ENCODE results near the gene TOM1.
A peak's percentile ranks its signal among the peaks of the same experiment; 100 is the strongest.

TOM1 gene

DNA sequence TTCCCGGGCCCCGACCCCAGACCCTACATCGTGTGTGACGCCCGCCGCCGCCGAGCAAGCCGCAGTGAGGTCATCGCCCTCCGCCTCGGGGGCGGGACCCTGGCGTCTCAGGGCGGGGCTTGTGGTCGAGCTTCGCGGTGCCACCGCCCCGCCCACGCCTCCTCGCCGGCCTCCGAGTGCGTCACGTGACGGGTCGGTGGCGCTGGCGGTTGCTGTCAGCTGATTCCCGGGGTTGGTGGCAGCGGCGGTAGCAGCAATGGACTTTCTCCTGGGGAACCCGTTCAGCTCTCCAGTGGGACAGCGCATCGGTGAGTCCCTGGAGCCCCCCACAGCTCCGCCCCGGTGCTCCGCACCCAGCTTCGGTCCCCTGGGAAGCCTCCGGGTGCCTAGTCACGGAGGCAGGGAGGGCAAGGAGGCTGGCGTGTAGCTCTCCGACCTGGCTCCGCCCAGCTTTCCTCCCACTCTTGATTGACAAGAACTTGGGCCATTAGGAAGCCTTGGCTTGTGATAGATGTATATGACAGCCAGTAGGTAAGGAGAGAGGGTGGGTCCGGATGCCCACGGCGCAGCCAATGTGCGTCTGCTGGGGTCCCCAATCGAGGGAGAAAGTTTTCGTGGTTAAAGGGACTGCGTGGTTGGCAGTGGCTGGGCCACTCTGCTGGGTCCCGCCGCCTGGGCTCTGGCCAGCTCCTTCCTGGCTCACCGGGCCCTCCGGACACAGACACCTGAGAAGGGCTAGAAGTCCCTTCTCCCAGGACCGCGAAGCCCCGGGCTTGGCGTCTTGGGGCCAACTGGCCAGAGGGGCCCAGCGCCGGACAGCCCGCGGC lies at the start of gene TOM1:
Gene TOM1, plus strand, starts transcription at position 222 of the 827 bp plus-strand sequence. Its CDS starts 35 bp downstream, at position 257.
- H3K9me3 ChIP-seq (ENCODE audit: control insufficient read depth, insufficient read depth, low read length) = no peaks in the 10 kb centered on the region
- H3K4me1 ChIP-seq (ENCODE audit: control insufficient read depth, insufficient read depth, low read length) = no peaks in the 10 kb centered on the region
- H3K9ac ChIP-seq (ENCODE audit: low read depth, low read length) = peak within 1 kb of the TSS; percentile 87
- H3K27me3 ChIP-seq (ENCODE audit: control insufficient read depth, insufficient read depth, low read length) = no peaks in the 10 kb centered on the region
- peaks cover 2% of the 10 kb centered on the region for H3K36me3 ChIP-seq (ENCODE audit: control insufficient read depth, insufficient read depth, low read length)
- peak within 1 kb of the TSS; percentile 78 for H3K4me3 ChIP-seq (ENCODE audit: low read depth, low read length)

DNA sequence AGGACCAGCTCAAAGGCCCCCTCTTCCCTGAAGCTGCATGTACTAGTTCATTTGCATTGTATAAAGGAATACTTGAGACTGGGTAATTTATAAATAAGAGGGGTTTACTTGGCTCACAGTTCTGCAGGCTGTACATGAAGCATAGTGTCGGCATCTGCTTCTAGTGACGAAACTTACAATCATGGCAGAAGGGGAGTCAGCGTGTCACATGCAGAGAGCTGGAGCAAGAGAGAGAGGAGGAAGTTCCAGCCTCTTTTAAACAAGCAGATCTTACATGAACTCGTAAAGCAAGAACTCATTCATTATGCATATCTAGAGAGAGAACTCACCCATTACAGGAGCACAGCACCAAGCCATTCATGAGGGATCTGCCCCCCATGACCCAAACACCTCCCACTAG lies 49.5 kb upstream of the TOM1 start:
- Histone ChIP-seq H3K4me3 (ENCODE audit: low read depth, low read length) (no peak overlapping the region), H3K9me3 (ENCODE audit: control insufficient read depth, insufficient read depth, low read length) (no peaks in the 10 kb centered on the region), H3K4me1 (ENCODE audit: control insufficient read depth, insufficient read depth, low read length) (no peaks in the 10 kb centered on the region), H3K27me3 (ENCODE audit: control insufficient read depth, insufficient read depth, low read length) (no peaks in the 10 kb centered on the region), H3K9ac (ENCODE audit: low read depth, low read length) (no peak overlapping the region), H3K36me3 (ENCODE audit: control insufficient read depth, insufficient read depth, low read length) (no peaks in the 10 kb centered on the region)

DNA sequence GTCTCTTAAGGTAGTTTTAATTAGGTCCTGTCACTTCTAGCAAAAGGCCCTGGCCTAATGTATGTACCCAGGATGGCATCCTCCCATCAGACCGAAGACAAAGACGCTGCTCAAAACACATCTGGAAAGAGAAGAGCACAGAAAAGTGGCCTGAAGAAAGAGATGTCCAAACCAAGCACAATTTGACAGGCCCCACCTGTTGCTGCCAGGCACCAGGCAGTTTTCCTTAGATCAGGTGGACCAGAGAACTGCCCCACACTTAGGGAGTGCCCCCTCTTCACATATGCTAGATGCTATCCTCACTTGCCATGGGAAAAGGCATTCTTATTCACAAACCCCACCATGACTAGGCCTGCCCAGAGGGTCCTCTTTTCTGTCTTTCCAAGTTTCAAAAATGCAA lies 45.7 kb upstream of the TOM1 start:
- no peak overlapping the region for H3K4me3 ChIP-seq (ENCODE audit: low read depth, low read length)
- H3K27me3 ChIP-seq (ENCODE audit: control insufficient read depth, insufficient read depth, low read length) = no peaks in the 10 kb centered on the region
- H3K36me3 ChIP-seq (ENCODE audit: control insufficient read depth, insufficient read depth, low read length) = no peaks in the 10 kb centered on the region
- no peak overlapping the region for H3K9ac ChIP-seq (ENCODE audit: low read depth, low read length)
- no peaks in the 10 kb centered on the region for H3K9me3 ChIP-seq (ENCODE audit: control insufficient read depth, insufficient read depth, low read length)
- no peaks in the 10 kb centered on the region for H3K4me1 ChIP-seq (ENCODE audit: control insufficient read depth, insufficient read depth, low read length)

DNA sequence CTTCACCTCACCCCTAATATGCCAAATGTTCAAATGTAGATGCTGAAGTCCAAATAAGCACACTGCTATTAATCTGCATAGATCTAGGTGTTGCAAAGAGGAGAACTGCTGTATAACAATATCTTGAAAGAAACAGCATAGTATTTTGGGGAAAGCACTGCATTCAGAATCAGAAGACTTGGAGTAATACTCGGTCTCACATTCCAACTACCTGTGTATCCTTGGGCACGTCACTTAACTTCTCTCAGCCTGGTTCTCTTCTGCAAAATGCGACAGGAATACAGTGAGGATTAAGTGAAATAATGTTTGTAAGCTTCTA lies 42.7 kb upstream of the TOM1 start:
- Histone ChIP-seq H3K27me3 (ENCODE audit: control insufficient read depth, insufficient read depth, low read length) (no peaks in the 10 kb centered on the region), H3K4me3 (ENCODE audit: low read depth, low read length) (peak overlapping the region; percentile 90), H3K4me1 (ENCODE audit: control insufficient read depth, insufficient read depth, low read length) (no peaks in the 10 kb centered on the region), H3K36me3 (ENCODE audit: control insufficient read depth, insufficient read depth, low read length) (no peaks in the 10 kb centered on the region), H3K9ac (ENCODE audit: low read depth, low read length) (peak overlapping the region; percentile 94), H3K9me3 (ENCODE audit: control insufficient read depth, insufficient read depth, low read length) (no peaks in the 10 kb centered on the region)

DNA sequence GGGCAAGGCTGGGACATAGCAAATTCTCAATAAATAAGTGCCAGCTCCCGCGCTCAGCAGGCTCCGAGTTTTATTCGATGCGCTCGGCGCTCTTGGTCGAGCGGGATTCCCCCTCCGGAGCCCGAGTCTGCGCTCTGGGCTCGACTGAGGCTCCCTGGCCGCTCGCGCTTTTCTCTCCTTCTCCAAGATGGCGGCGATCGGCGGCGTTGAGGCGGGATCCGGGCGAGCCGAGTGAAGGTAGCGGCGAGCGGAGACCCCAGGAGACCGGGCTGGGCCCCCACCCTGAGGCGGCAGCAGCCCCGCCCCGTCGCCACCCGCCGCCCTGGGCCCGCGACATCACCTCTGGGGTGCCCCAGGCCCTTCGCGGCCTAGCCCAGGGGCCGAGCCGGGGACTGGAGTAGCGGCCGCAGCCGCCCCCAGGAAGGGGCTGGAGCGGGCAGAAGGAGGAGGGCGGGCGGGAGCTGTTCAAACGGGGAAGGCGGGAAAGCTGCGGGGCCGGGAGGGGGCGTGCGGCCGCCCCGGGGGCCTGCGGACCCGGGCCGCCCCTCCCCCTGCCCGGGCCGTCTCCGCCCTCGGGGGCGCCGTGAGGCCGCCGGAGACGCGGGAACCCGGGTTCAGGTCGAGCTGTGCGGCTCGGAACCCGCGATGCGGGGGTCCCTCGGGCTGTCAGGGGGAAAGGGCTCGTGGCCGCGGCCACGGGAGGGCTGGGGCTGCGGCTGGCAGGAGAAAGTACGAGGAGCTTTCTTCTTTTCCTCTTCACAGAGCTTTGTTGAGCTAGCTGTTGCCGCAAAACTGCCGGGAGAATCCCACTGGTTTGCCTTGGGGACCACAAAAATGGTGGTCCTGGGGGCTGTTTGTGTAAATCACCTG lies 42.1 kb upstream of the TOM1 start, which contains the start of gene HMGXB4:
Gene HMGXB4, plus strand, starts transcription at position 173 of the 870 bp plus-strand sequence. CDS start 4,898 bp downstream, outside the sequence.
- Histone ChIP-seq H3K9me3 (ENCODE audit: control insufficient read depth, insufficient read depth, low read length) (no peaks in the 10 kb centered on the region), H3K36me3 (ENCODE audit: control insufficient read depth, insufficient read depth, low read length) (peaks cover 6% of the 10 kb centered on the region), H3K4me1 (ENCODE audit: control insufficient read depth, insufficient read depth, low read length) (no peaks in the 10 kb centered on the region), H3K9ac (ENCODE audit: low read depth, low read length) (peak within 1 kb of the TSS; percentile 94), H3K4me3 (ENCODE audit: low read depth, low read length) (peak within 1 kb of the TSS; percentile 90), H3K27me3 (ENCODE audit: control insufficient read depth, insufficient read depth, low read length) (no peaks in the 10 kb centered on the region)

DNA sequence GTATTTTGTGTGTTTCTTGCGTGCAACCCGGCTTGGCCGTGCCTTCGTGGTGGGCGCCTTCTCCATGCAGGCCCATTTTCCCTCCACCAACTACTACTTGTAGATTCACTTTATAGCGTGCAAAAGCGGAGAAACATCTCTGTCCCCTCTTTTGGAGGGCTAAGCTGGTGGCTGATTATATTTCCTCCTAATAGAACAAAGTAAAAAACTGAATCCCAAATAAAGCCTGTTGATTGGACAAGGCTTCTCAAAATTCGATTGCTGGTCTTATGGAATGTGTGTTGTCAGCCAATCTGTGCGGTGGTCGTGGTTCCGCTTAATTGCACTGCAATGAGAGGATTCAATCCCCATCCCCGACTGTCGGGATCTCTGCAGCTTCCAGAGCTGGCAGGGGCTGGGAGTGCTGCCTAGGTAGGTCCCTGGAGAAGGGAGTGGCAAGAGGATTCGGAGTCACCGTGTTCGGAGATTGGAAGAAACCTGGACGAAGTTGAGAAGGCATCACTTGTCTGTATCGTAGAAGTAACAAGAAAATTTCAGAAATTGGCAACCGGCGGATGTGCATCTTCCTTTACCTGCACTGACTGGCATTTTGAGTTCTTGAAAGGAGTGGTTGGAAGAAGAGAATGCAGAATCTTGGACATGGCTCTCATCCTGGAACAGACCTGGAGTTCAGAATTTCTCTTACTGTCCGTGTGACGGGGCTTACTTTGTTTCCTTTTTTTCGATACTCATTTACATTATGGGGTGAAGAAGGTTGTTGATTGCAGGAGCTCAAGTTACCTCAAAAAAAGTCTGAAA lies 41.3 kb upstream of the TOM1 start:
- no peaks in the 10 kb centered on the region for H3K9me3 ChIP-seq (ENCODE audit: control insufficient read depth, insufficient read depth, low read length)
- peak overlapping the region; percentile 94 for H3K9ac ChIP-seq (ENCODE audit: low read depth, low read length)

DNA sequence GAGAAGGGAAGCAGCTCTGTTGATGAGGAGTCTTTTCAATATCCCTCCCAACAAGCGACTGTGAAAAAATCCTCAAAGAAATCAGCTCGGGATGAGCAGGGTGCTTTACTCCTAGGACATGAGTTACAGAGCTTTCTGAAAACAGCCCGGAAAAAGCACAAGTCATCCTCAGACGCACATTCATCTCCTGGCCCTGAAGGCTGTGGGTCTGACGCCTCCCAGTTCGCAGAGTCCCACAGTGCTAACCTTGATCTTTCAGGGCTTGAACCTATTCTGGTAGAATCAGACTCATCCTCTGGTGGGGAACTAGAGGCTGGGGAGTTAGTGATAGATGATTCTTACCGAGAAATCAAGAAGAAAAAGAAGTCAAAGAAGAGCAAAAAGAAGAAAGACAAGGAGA lies 34.7 kb upstream of the TOM1 start:
- Histone ChIP-seq H3K36me3 (ENCODE audit: control insufficient read depth, insufficient read depth, low read length) (peaks cover 53% of the 10 kb centered on the region), H3K4me1 (ENCODE audit: control insufficient read depth, insufficient read depth, low read length) (no peaks in the 10 kb centered on the region), H3K4me3 (ENCODE audit: low read depth, low read length) (no peak overlapping the region), H3K27me3 (ENCODE audit: control insufficient read depth, insufficient read depth, low read length) (no peaks in the 10 kb centered on the region), H3K9ac (ENCODE audit: low read depth, low read length) (no peak overlapping the region), H3K9me3 (ENCODE audit: control insufficient read depth, insufficient read depth, low read length) (no peaks in the 10 kb centered on the region)

More for the DNA sequence above, 41.3 kb upstream of the TOM1 start:
- Histone ChIP-seq H3K27me3 (ENCODE audit: control insufficient read depth, insufficient read depth, low read length) (no peaks in the 10 kb centered on the region), H3K4me1 (ENCODE audit: control insufficient read depth, insufficient read depth, low read length) (no peaks in the 10 kb centered on the region), H3K36me3 (ENCODE audit: control insufficient read depth, insufficient read depth, low read length) (peaks cover 8% of the 10 kb centered on the region), H3K4me3 (ENCODE audit: low read depth, low read length) (peak overlapping the region; percentile 90)

DNA sequence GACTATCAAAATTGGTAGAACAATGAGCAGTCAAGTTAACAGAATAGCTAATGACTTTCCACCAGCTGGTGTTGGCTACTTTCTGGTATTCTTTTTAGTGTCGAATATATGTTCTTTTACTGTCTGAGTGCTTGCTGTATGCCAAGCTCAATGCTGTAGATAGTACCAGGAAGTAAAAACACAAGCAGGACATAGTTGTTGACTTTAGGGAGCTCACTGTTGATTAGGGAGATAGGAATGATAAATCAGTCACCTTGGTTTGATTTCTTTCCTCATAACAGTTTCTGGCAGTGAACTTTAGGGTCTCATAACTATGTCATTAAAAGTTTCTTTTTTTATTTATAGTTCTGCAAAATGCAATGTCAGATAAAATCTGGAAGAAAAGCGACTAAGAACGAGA lies 33.4 kb upstream of the TOM1 start:
- H3K4me3 ChIP-seq (ENCODE audit: low read depth, low read length) = no peak overlapping the region
- H3K4me1 ChIP-seq (ENCODE audit: control insufficient read depth, insufficient read depth, low read length) = no peaks in the 10 kb centered on the region
- H3K27me3 ChIP-seq (ENCODE audit: control insufficient read depth, insufficient read depth, low read length) = no peaks in the 10 kb centered on the region
- no peaks in the 10 kb centered on the region for H3K9me3 ChIP-seq (ENCODE audit: control insufficient read depth, insufficient read depth, low read length)
- peaks cover 55% of the 10 kb centered on the region for H3K36me3 ChIP-seq (ENCODE audit: control insufficient read depth, insufficient read depth, low read length)
- H3K9ac ChIP-seq (ENCODE audit: low read depth, low read length) = no peak overlapping the region

DNA sequence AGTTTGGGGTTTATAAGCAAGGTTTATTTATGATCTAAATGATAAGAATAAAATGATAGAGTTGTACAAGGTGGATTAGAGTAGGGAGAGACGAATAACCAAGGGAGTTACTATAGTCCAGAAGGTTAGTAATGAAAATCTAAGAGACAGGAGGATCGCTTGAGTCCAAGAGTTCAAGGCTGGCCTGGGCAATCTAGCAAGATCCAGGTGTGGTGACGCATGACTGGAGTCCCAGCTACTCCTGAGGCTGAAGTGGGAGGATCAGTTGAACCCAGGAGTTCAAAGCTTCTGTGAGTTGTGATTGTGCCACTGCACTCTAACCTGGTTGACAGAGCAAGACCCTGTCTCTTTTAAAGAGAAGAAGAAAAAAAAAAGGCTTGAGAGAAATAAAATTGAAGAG lies 30.1 kb upstream of the TOM1 start:
- Histone ChIP-seq H3K36me3 (ENCODE audit: control insufficient read depth, insufficient read depth, low read length) (peaks cover 36% of the 10 kb centered on the region), H3K4me1 (ENCODE audit: control insufficient read depth, insufficient read depth, low read length) (no peaks in the 10 kb centered on the region), H3K9me3 (ENCODE audit: control insufficient read depth, insufficient read depth, low read length) (no peaks in the 10 kb centered on the region), H3K4me3 (ENCODE audit: low read depth, low read length) (no peak overlapping the region), H3K9ac (ENCODE audit: low read depth, low read length) (no peak overlapping the region), H3K27me3 (ENCODE audit: control insufficient read depth, insufficient read depth, low read length) (no peaks in the 10 kb centered on the region)

DNA sequence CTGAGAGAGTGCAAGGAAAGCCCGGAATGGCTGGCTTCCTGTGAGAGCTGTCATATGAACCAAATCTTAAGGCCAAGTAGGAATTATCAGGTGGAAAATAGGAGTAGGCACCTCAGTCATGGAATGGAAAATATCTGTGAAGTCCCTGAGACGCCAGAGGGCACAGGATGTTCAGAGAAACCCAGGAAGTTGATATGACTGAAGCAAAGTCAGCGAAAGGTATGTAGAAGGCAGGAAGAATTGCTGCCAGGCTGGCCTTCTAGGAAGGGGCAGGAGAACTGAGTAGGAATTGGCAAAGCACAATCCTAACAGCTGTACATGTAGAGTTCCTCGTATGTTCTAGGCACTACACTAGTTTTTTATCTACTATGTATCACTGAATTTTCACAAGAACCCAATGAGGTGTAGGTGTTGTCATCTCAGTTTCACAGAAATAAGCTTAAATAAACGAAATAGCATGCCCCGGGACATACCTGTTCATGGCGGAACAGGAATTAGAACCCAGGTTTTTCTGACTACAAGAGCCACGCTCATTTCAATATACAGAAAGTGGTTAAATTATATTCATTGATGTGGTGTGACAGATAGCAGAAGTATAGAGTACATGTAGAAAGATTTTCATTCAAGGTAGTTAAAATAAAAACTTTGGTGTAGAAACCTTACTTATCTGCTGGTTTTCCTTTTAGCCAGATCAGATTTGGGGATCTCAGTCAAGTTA lies 25.4 kb upstream of the TOM1 start:
- Histone ChIP-seq H3K36me3 (ENCODE audit: control insufficient read depth, insufficient read depth, low read length) (peaks cover 12% of the 10 kb centered on the region), H3K9me3 (ENCODE audit: control insufficient read depth, insufficient read depth, low read length) (no peaks in the 10 kb centered on the region), H3K4me1 (ENCODE audit: control insufficient read depth, insufficient read depth, low read length) (no peaks in the 10 kb centered on the region), H3K9ac (ENCODE audit: low read depth, low read length) (no peak overlapping the region), H3K4me3 (ENCODE audit: low read depth, low read length) (no peak overlapping the region), H3K27me3 (ENCODE audit: control insufficient read depth, insufficient read depth, low read length) (no peaks in the 10 kb centered on the region)

DNA sequence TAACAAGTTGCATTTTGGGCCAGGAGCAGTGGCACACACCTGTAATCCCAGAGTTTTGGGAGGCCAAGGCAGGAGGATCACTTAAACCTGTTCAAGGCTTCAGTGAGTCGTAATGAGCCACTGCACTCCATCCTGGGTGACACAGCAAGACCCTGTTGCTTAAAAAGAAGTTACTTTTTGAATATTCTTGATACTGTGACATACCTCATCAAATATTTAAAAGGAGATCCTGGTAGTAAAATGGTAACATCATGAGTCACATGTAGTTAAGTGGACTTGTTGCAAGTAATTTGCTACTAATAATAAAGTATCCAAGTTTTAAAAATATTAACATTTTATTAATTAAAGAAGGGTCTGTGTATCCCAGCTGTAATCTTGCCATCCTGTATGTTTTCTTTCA lies 24.1 kb upstream of the TOM1 start:
- no peaks in the 10 kb centered on the region for H3K9me3 ChIP-seq (ENCODE audit: control insufficient read depth, insufficient read depth, low read length)
- H3K4me3 ChIP-seq (ENCODE audit: low read depth, low read length) = no peak overlapping the region
- H3K36me3 ChIP-seq (ENCODE audit: control insufficient read depth, insufficient read depth, low read length) = peaks cover 10% of the 10 kb centered on the region
- H3K9ac ChIP-seq (ENCODE audit: low read depth, low read length) = no peak overlapping the region
- no peaks in the 10 kb centered on the region for H3K27me3 ChIP-seq (ENCODE audit: control insufficient read depth, insufficient read depth, low read length)
- H3K4me1 ChIP-seq (ENCODE audit: control insufficient read depth, insufficient read depth, low read length) = no peaks in the 10 kb centered on the region
